ENCODE measurements around the gene NFS1.

NFS1 gene

DNA sequence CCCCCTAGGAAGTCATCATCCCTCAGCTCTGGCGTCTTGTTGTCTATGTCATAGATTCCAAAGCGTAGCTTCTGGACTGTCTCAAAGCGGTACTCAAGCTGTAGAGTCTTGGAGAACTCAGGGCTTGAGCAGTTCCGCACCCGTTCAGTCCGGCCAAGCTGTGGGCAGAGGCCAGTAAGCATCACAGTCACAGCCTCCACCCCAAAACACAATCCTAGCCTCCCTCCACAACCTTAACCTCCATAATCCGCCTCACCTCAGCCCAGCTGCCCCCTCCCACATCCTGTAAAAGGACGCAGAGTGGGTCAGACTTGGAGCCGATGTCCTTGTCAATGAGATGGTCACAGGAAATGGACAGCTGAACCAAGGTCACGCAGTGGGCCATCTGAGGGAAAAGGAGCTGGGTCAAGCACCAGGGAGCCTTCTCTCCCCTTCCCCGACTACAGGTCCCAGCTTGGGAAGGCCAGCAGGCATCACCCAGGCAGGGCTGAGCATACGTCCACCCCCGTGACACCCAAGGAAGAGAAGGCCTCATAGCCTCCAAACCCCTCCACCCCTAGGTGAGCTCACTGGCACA is 66.5 kb downstream of the NFS1 start:
- no peak overlapping the region for H3K4me2 ChIP-seq (ENCODE audit: low read depth, low read length, poor library complexity, severe bottlenecking)
- no peak overlapping the region for H3K4me3 ChIP-seq (ENCODE audit: insufficient read depth, low read length, poor library complexity, severe bottlenecking)
- no peak overlapping the region for H2AFZ ChIP-seq (ENCODE audit: low read depth, low read length, severe bottlenecking)
- no peaks in the 10 kb centered on the region for H3F3A ChIP-seq (ENCODE audit: insufficient read depth)
- H3K9me2 ChIP-seq (replicated peaks; ENCODE audit: insufficient read depth, low read length): no peaks in the 10 kb centered on the region
- peaks cover 4% of the 10 kb centered on the region; the same call in 1 of the 2 replicates for H3K79me2 ChIP-seq (ENCODE audit: insufficient read depth, low read length)
- H4K20me1 ChIP-seq (ENCODE audit: low read depth, low read length): no peaks in the 10 kb centered on the region
- no peak overlapping the region for H3K27ac ChIP-seq (ENCODE audit: low read depth, low read length)
- H3K9ac ChIP-seq (ENCODE audit: low read length): no peak overlapping the region
- no peaks in the 10 kb centered on the region for H3K27me3 ChIP-seq (ENCODE audit: low read length)
- H3K9me3 ChIP-seq (ENCODE audit: insufficient read depth, low read length): no peaks in the 10 kb centered on the region
- TF ChIP-seq, protein P1, sequence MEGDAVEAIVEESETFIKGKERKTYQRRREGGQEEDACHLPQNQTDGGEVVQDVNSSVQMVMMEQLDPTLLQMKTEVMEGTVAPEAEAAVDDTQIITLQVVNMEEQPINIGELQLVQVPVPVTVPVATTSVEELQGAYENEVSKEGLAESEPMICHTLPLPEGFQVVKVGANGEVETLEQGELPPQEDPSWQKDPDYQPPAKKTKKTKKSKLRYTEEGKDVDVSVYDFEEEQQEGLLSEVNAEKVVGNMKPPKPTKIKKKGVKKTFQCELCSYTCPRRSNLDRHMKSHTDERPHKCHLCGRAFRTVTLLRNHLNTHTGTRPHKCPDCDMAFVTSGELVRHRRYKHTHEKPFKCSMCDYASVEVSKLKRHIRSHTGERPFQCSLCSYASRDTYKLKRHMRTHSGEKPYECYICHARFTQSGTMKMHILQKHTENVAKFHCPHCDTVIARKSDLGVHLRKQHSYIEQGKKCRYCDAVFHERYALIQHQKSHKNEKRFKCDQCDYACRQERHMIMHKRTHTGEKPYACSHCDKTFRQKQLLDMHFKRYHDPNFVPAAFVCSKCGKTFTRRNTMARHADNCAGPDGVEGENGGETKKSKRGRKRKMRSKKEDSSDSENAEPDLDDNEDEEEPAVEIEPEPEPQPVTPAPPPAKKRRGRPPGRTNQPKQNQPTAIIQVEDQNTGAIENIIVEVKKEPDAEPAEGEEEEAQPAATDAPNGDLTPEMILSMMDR (IDR thresholded peaks at IDR 0.05; ENCODE audit: insufficient read depth, low read length, poor library complexity, severe bottlenecking): no peak
- no peak for TF ChIP-seq EZH2phosphoT487 (conservative IDR thresholded peaks at IDR 0.05; ENCODE audit: low read length)
- 0 out of 2 replicates have a peak, but pooled peaks cover 4% of the 10 kb centered on the region for H3K36me3 ChIP-seq (ENCODE audit: low read length)

DNA sequence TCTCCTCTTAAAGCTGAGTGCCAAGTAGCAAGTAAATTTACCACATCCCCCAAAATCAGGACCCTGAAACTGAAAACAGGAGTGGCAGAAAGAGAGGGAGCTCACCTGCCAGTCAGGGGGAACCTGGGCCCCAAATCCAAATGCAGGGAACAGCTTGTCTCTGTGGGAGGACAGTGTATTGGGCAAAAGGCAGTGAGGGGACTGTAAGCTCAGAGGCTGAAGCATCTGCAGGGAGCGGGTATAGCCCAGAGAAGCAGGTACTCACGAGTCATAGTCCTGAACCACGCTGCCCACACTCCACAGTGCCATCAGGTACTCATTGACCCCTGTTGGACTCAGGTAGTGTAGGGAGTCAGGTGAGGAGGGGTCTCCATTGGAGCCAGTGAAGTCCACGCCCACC is 68.5 kb downstream of the NFS1 start:
- H3K9me2 ChIP-seq (replicated peaks; ENCODE audit: insufficient read depth, low read length): no peaks in the 10 kb centered on the region
- H3K9me3 ChIP-seq (ENCODE audit: insufficient read depth, low read length): no peaks in the 10 kb centered on the region
- no peaks in the 10 kb centered on the region for H4K20me1 ChIP-seq (ENCODE audit: low read depth, low read length)
- no peak overlapping the region for H3K4me3 ChIP-seq (ENCODE audit: insufficient read depth, low read length, poor library complexity, severe bottlenecking)
- no peaks in the 10 kb centered on the region for H3K27me3 ChIP-seq (ENCODE audit: low read length)
- H3K79me2 ChIP-seq (ENCODE audit: insufficient read depth, low read length): peaks cover 2% of the 10 kb centered on the region; the same call in 1 of the 2 replicates
- no peak overlapping the region for H3K27ac ChIP-seq (ENCODE audit: low read depth, low read length)
- H3K36me3 ChIP-seq (ENCODE audit: low read length): peaks cover 6% of the 10 kb centered on the region; the same call in 1 of the 2 replicates
- no peak overlapping the region for H3K4me2 ChIP-seq (ENCODE audit: low read depth, low read length, poor library complexity, severe bottlenecking)
- no peak overlapping the region for H2AFZ ChIP-seq (ENCODE audit: low read depth, low read length, severe bottlenecking)
- TF ChIP-seq EZH2phosphoT487 (conservative IDR thresholded peaks at IDR 0.05; ENCODE audit: low read length): no peak
- TF ChIP-seq, protein P1 (IDR thresholded peaks at IDR 0.05; ENCODE audit: insufficient read depth, low read length, poor library complexity, severe bottlenecking): no peak
- no peak overlapping the region for H3K9ac ChIP-seq (ENCODE audit: low read length)
- no peaks in the 10 kb centered on the region for H3F3A ChIP-seq (ENCODE audit: insufficient read depth)

DNA sequence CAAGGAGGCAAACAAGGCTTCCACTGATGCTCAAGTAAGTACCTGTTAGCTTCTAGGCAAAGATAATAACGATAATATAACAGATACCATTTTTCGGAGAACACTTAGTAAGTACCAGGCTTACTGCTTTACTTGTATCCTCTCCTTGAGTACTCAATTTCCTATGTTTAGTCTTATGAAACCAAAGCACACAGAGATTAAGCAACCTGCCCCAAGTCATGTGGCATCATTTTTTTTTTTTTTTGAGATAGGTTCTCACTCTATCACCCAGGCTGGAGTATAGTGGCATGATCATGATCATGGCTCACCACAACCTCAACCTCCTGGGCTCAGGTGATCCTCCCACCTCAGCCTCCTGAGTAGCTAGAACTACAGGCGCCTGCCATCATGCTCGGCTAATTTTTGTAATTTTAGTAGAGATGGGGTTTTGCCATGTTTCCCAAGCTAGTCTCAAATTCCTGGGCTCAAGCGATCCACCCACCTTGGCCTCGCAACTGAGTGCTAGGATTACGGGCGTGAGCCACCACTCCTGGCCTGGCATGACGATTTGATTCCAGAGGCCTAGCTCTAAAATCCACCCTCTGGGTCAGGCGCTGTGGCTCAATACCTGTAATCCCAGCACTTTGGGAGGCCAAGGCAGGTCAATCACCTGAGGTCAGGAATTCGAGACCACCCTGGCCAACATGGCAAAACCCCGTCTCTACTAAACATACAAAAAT is 69.6 kb downstream of the NFS1 start:
- Histone ChIP-seq H3F3A (ENCODE audit: insufficient read depth) (no peaks in the 10 kb centered on the region), H3K4me3 (ENCODE audit: insufficient read depth, low read length, poor library complexity, severe bottlenecking) (no peak overlapping the region), H3K9me2 (replicated peaks; ENCODE audit: insufficient read depth, low read length) (no peaks in the 10 kb centered on the region), H3K27ac (ENCODE audit: low read depth, low read length) (no peak overlapping the region), H2AFZ (ENCODE audit: low read depth, low read length, severe bottlenecking) (no peak overlapping the region), H3K4me2 (ENCODE audit: low read depth, low read length, poor library complexity, severe bottlenecking) (no peak overlapping the region), H4K20me1 (ENCODE audit: low read depth, low read length) (no peaks in the 10 kb centered on the region), H3K9me3 (ENCODE audit: insufficient read depth, low read length) (no peaks in the 10 kb centered on the region), H3K9ac (ENCODE audit: low read length) (no peak overlapping the region), H3K79me2 (ENCODE audit: insufficient read depth, low read length) (no peaks in the 10 kb centered on the region), H3K27me3 (ENCODE audit: low read length) (no peaks in the 10 kb centered on the region), H3K36me3 (ENCODE audit: low read length) (peaks cover 6% of the 10 kb centered on the region; the same call in 1 of the 2 replicates)
- TF ChIP-seq EZH2phosphoT487 (conservative IDR thresholded peaks at IDR 0.05; ENCODE audit: low read length): no peak
- TF ChIP-seq, protein P1 (IDR thresholded peaks at IDR 0.05; ENCODE audit: insufficient read depth, low read length, poor library complexity, severe bottlenecking): no peak
